C4-2B (cell line): ENCODE measurements around the gene GAK.

Experiments
- H3K27ac ChIP-seq: fragments of 450-650 bp; 2 replicates; pipeline ENCODE4 v1.5.1; 2017
- ZFX ChIP-seq: fragments of 450-650 bp; IDR thresholded peaks from 2 replicates; pipeline ENCODE4 v1.6.1; 2017
- TF ChIP-seq, protein P1 (sequence below): fragments of 450-650 bp; conservative IDR thresholded peaks from 2 replicates; pipeline ENCODE4 v1.5.1; 2017; ENCODE audit warnings: mild to moderate bottlenecking

The GAK gene

DNA sequence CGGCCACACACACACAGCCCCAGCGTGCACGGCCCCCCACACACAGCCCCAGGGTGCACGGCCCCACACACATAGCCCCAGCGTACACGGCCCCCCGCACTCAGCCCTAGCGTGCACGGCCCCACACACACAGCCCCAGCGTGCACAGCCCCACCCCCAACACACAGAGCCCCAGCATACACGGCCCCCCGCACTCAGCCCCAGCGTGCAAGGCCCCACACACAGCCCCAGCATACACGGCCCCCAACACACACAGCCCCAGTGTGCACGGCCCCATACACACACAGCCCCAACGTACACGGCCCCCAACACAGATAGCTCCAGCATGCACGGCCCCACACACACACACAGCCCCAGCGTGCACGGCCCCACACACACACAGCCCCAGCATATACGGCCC, 17.6 kb downstream of the GAK start:
- no peak overlapping the region for H3K27ac ChIP-seq
- TF ChIP-seq, protein P1, sequence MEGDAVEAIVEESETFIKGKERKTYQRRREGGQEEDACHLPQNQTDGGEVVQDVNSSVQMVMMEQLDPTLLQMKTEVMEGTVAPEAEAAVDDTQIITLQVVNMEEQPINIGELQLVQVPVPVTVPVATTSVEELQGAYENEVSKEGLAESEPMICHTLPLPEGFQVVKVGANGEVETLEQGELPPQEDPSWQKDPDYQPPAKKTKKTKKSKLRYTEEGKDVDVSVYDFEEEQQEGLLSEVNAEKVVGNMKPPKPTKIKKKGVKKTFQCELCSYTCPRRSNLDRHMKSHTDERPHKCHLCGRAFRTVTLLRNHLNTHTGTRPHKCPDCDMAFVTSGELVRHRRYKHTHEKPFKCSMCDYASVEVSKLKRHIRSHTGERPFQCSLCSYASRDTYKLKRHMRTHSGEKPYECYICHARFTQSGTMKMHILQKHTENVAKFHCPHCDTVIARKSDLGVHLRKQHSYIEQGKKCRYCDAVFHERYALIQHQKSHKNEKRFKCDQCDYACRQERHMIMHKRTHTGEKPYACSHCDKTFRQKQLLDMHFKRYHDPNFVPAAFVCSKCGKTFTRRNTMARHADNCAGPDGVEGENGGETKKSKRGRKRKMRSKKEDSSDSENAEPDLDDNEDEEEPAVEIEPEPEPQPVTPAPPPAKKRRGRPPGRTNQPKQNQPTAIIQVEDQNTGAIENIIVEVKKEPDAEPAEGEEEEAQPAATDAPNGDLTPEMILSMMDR, result no peak
- TF ChIP-seq ZFX, result no peak

DNA sequence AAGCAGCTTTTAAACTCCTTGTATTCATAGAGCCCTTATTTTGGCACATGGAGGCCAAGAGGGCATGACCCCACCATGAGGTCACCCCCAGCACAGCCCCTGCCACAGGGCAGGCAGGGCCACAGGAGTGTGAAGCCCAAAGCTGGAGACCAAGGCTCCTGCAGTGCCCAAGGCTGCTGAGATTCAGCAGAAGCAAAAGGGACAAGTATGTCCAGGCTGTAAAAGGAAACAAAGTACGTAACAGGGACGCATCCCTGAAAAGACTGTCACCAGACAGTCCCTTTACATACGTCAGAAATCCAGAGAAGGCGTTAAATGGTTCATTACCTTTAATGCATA, 18.9 kb downstream of the GAK start:
- no peak for TF ChIP-seq ZFX
- TF ChIP-seq, protein P1, result no peak
- H3K27ac ChIP-seq, result no peak overlapping the region

DNA sequence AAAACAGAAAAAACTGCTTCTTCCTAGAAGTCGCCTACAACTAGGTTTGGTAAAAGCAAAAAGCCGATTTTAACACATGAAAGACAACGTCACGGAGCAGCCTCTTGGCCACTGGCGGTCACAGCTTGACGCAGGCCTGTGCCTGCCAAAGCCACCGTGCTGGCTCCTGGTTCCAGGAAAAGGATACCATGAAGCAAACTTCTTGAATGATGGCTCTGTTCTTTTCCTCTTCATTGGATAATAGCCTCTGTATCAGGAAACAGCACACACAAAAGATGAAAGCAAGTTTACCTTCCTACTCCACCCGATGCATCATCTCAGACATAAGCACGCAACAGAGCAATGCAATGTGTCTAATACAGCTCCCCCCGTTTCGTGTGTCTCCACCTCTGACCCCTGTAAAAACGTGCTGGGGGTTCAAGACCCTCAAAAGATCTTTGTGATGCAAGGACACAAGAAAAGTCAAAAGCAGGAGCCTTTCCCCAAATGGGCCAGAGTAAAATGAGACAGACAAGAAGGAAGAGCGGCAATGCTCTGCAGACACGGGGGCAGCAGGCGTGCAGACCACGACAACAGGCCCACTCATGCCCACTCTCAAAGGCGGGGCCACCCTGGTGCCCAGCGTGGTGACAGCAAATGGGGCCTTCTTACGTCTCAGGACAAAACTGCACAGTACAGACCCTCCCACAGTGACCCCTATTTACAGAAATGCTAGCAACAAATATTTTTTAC, 19.4 kb downstream of the GAK start:
- no peak overlapping the region for H3K27ac ChIP-seq
- TF ChIP-seq, protein P1, result no peak
- no peak for TF ChIP-seq ZFX

DNA sequence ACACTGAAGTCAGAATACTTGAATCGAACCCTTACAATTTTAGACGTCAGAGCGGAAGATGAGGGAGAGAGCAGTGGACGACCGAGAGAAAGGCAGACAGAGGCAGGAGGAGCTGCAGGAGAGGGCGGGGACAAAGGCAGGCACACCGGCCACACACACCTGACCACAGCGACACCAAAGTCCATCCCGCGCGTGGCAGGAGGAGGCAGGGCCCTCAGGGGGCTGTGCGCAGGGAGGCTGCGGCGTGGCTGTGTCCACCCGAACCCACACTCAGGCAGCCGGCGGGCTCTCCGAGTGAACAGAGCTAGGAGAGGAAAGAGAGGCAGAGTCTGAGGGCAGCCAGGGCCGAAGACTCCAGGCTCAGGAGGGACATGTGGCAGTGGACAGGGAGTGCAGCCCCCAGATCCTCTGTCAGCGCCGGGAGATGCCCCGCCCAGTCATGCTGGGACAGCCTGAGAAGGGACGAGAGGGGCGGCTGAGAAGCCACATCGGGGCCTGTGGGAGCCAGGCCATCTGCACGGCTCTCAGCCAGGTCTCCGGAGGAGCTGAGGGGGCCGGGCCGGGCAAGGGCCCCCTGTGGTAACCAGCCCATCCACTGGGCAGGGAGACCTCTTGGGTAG, 20.1 kb downstream of the GAK start:
- H3K27ac ChIP-seq, result no peak overlapping the region
- TF ChIP-seq ZFX, result no peak
- TF ChIP-seq, protein P1, result no peak

DNA sequence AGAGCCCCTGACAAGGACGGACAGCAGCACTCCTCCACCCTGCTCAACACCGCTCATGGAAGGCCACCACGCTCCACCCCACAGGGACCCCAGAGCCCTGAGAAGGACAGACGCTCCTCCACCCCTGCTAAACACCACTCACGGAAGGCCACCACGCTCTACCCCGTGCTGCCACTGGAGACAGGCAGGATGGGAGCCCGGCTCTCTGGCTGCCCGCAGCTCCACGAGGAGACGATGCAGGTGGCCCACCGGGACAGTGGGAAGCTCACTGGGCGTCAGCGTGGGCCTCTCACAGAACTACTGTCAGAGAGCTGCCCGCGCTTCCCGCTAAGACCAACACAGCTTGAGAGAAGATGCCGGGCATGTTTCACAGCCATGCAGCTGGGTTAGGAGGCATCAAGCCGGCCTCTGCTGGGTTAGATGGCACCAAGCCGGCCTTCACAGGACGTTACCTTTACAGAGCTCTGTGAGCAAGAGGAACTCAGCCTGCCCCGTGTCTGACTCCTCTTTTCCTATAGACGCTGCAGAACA, 20.8 kb downstream of the GAK start:
- no peak for TF ChIP-seq ZFX
- no peak overlapping the region for H3K27ac ChIP-seq

DNA sequence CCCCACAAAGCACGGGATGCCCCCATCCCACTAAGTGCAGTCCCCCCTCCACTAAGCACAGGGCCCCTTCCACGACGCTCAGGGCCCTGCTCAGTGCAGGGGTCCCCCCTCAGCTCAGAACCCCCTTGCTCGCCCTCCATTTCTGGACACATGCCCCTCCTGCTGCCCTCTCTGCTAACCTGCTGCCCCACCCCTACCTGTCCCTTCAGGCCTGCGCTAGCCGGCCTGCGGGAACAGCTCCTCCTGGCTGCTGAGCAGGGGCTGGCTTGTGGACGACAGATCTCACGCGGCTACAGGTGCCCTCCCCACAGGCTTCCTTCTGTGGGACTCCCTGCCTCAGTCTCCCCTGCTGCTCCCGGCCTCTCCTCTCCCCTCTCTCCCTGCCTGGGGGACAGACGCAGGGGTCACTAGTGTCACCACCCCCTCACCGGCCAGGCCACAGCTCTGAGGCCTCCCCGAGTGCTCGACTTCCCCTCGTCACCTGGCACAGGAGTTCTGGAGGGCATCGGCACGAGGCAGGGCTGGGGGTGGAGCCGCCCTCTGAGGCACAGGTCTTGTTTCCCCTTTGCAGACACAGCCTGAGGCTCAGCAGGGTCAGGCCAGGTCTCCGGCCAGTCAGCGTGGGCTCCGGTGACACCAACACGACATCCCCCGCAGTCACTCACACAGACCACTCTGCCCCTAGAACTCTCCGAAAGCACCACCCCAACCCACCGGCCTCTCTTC, 21.6 kb downstream of the GAK start:
- TF ChIP-seq, protein P1, result no peak
- H3K27ac ChIP-seq, result no peak overlapping the region

DNA sequence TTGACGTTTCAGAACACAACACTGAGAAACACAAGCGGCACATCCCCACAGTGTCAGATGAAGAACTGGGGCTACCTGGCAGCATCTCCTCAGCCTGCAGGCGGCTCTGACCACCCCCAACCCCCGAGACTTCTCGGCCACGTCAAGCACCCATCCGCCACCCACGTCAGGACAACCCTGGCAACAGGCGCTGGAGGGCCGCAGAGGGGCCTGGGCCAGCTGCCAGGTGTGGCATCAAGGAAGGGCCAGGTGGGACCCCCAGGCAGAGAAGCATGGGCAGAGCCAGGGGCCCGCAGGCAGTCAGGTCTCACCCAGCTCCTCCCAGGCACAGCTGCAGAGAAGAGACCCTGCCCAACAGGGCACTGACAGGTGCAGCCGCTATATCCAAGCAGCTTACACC, 22.3 kb downstream of the GAK start:
- H3K27ac ChIP-seq, result no peak overlapping the region
- no peak for TF ChIP-seq ZFX
- TF ChIP-seq, protein P1, result no peak
